Measurements from ENCODE around the gene TCF4. TPM values are rescaled to one million over a fixed set of nuclear protein-coding genes. Genes with fewer than 3 reads are reported as not detected.

The TCF4 gene
- total RNA-seq, 1 experiment from 2014 or later: 2.3 TPM

GRCh38 chr18:55550471-55550870, 37.5 kb downstream of the TCF4 start:
- Histone ChIP-seq H3K27ac (ENCODE audit: low read length) (no peak overlapping the region), H3K9me3 (ENCODE audit: control insufficient read depth, insufficient read depth, low read depth, low read length) (no peaks in the 10 kb centered on the region), H3K27me3 (ENCODE audit: control insufficient read depth, insufficient read depth, low read length) (no peaks in the 10 kb centered on the region), H3K4me3 (ENCODE audit: low read depth in 2 of 2, low read length in 2 of 2) (no peak overlapping the region), H3K4me1 (ENCODE audit: control insufficient read depth, insufficient read depth, low read length) (no peaks in the 10 kb centered on the region), H3K36me3 (ENCODE audit: control insufficient read depth, insufficient read depth, low read length) (no peaks in the 10 kb centered on the region)
- BruUV-seq (replicated peaks): no TSS peak
- no peak for ATAC-seq
- CTCF ChIA-PET: no interaction called here
- no peak for TF ChIP-seq CTCF (IDR thresholded peaks at IDR 0.05)
- TF ChIP-seq POLR2AphosphoS5 (IDR thresholded peaks at IDR 0.05; ENCODE audit: low read depth, low read length): no peak
- TF ChIP-seq SIN3A (IDR thresholded peaks at IDR 0.05; ENCODE audit: borderline replicate concordance, insufficient read depth, low read depth, low read length): no peak
- TF ChIP-seq TCF7L2 (IDR thresholded peaks at IDR 0.05; ENCODE audit: low read depth, low read length): no peak
- no peak for TF ChIP-seq REST (IDR thresholded peaks at IDR 0.05; ENCODE audit: insufficient read depth in 1 of 2, low read depth in 2 of 2, low read length in 1 of 2)
- in situ Hi-C loops (cut with HindIII; ENCODE audit: low pct_unique_long_range_greater_than_20kb, low sequenced_read_pairs): no loop called here
- intact Hi-C loops (cut with micrococcal nuclease; ENCODE audit: unreplicated experiment): no loop called here
- POLR2A ChIA-PET: no interaction called here
- no peak for DNase-seq (ENCODE audit: low read depth, low spot score)

- intact Hi-C loops (cut with micrococcal nuclease; ENCODE audit: unreplicated experiment) (no loop called here), in situ Hi-C loops (cut with HindIII; ENCODE audit: low pct_unique_long_range_greater_than_20kb, low sequenced_read_pairs) (no loop called here)
- no peaks in the 10 kb centered on the region for H3K36me3 ChIP-seq (ENCODE audit: control insufficient read depth, insufficient read depth, low read length)
- ATAC-seq: no peak
- H3K27me3 ChIP-seq (ENCODE audit: control insufficient read depth, insufficient read depth, low read length): no peaks in the 10 kb centered on the region
- DNase-seq (ENCODE audit: low read depth, low spot score): no peak
- H3K27ac ChIP-seq (ENCODE audit: low read length): no peak overlapping the region
- H3K4me3 ChIP-seq (ENCODE audit: low read depth in 2 of 2, low read length in 2 of 2): no peak overlapping the region
- CTCF ChIA-PET: no interaction called here
- POLR2A ChIA-PET: no interaction called here
- no peaks in the 10 kb centered on the region for H3K4me1 ChIP-seq (ENCODE audit: control insufficient read depth, insufficient read depth, low read length)
- H3K9me3 ChIP-seq (ENCODE audit: control insufficient read depth, insufficient read depth, low read depth, low read length): no peaks in the 10 kb centered on the region
- no peak for TF ChIP-seq REST (IDR thresholded peaks at IDR 0.05; ENCODE audit: insufficient read depth in 1 of 2, low read depth in 2 of 2, low read length in 1 of 2)
- no peak for TF ChIP-seq POLR2AphosphoS5 (IDR thresholded peaks at IDR 0.05; ENCODE audit: low read depth, low read length)
- no peak for TF ChIP-seq CTCF (IDR thresholded peaks at IDR 0.05)
- BruUV-seq (replicated peaks): no TSS peak
Measured at GRCh38 chr18:55549474-55550104, 38.4 kb downstream of the TCF4 start.

Measured in Panc1 (cell line).